K562 (cell line): ENCODE results near the gene C10orf143. TPM values are rescaled to one million over a fixed set of nuclear protein-coding genes. Genes with fewer than 3 reads are reported as not detected.

ENCODE experiments used
- ATAC-seq: fragments of 200-7000 bp; cut with Tn5 transposase; 3 replicates; pipeline ENCODE4 v1.9.1; 2020; ENCODE audit warnings: moderate library complexity
- BruUV-seq: library from RNA; stranded (reverse); fragments of 400-500 nt; replicated peaks from 2 replicates; lab custom pipeline; 2021; lab: Mats Ljungman, UMichigan
- CTCF ChIA-PET: fragments of 300-600 bp; formaldehyde crosslinking; extraction: SDS; loops from one replicate; lab custom pipeline; 2021; ENCODE audit warnings: low intra/inter-chr PET ratio; lab: Yijun Ruan, JAX
- POLR2A ChIA-PET: fragments of 300-600, 350-650 bp; sonication (Branson Sonifier 250); formaldehyde crosslinking; extraction: SDS; loops from one replicate; lab custom pipeline; 2021; ENCODE audit warnings: antibody characterized with exemption, inconsistent platforms; lab: Yijun Ruan, JAX
- DNase-seq, 4 experiments: peaks; one replicate each; pipeline versions ENCODE4 v3.0.0 to v3.0.0-alpha.2; 2011 to 2018; ENCODE audit warnings: low spot score in 3 of 4, mixed read lengths in 3 of 4; ENCODE audit errors: extremely low read depth in 1 of 4
- FAIRE-seq: peaks from 2 replicates; lab custom pipeline; 2011; peaks lifted over from hg19 to GRCh38; lab: Jason Lieb, UNC
- H2AFZ ChIP-seq: 2 replicates; pipeline ENCODE4 v1.6.0; 2011; ENCODE audit warnings: low read depth, low read length, control low read depth, inconsistent platforms
- H3K27ac ChIP-seq: fragments of 200-600 bp; 3 replicates; pipeline ENCODE4 v1.8.0; 2011; ENCODE audit warnings: low read depth, mild to moderate bottlenecking, control low read depth, inconsistent platforms, low read length, moderate library complexity, mixed read lengths; ENCODE audit errors: extremely low read depth
- H3K27me3 ChIP-seq, 2 experiments: fragments of 300-600 bp in 1 of 2; 2 replicates in 1 of 2; 3 replicates in 1 of 2; pipeline versions ENCODE4 v1.6.0 to v1.8.0; 2011; ENCODE audit warnings: inconsistent platforms in 2 of 2, low read length in 2 of 2, mild to moderate bottlenecking in 1 of 2, mixed read lengths in 1 of 2, moderate library complexity in 1 of 2; ENCODE audit not compliant: control insufficient read depth in 2 of 2, insufficient read depth in 2 of 2
- H3K36me3 ChIP-seq: fragments of 300-600 bp; 3 replicates; pipeline ENCODE4 v1.8.0; 2011; ENCODE audit warnings: mild to moderate bottlenecking, low read length, inconsistent platforms; ENCODE audit not compliant: control insufficient read depth, insufficient read depth
- H3K4me1 ChIP-seq, 2 experiments: fragments of 200-600 bp in 1 of 2; replicated peaks in 1 of 2; 2 replicates in 1 of 2; 3 replicates in 1 of 2; pipeline versions ENCODE4 v1.5.1 to v1.8.0; 2011; ENCODE audit warnings: inconsistent platforms in 2 of 2, low read length in 2 of 2, mild to moderate bottlenecking in 1 of 2, mixed read lengths in 1 of 2, moderate library complexity in 1 of 2; ENCODE audit not compliant: control insufficient read depth in 2 of 2, insufficient read depth in 2 of 2
- H3K4me2 ChIP-seq: 2 replicates; pipeline ENCODE4 v1.6.1; 2011; ENCODE audit warnings: low read length, control low read depth, inconsistent platforms, mixed read lengths; ENCODE audit not compliant: insufficient read depth
- H3K4me3 ChIP-seq: fragments of 200-600 bp; sonication (generic), shearing (Covaris generic); 2 replicates; pipeline ENCODE4 v1.5.1; 2016; ENCODE audit warnings: control low read depth, inconsistent platforms
- H3K79me2 ChIP-seq: fragments of 200-600 bp; 3 replicates; pipeline ENCODE4 v1.8.0; 2011; ENCODE audit warnings: low read length, inconsistent platforms; ENCODE audit not compliant: control insufficient read depth, insufficient read depth
- H3K9ac ChIP-seq, 2 experiments: 2 replicates each; pipeline versions ENCODE4 v1.6.0 to v1.6.1; 2011; ENCODE audit warnings: low read depth in 2 of 2, low read length in 2 of 2, control low read depth in 1 of 2, inconsistent platforms in 1 of 2, mild to moderate bottlenecking in 1 of 2, mixed read lengths in 1 of 2; ENCODE audit not compliant: insufficient read depth in 1 of 2
- H3K9me1 ChIP-seq: one replicate; pipeline ENCODE4 v1.6.0; 2011; ENCODE audit warnings: inconsistent platforms, mild to moderate bottlenecking, low read length, moderate library complexity; ENCODE audit not compliant: control insufficient read depth, insufficient read depth
- H3K9me3 ChIP-seq: replicated peaks from 2 replicates; pipeline ENCODE4 v1.5.1; 2011; ENCODE audit warnings: low read depth, low read length, inconsistent platforms; ENCODE audit not compliant: control insufficient read depth, insufficient read depth
- H4K20me1 ChIP-seq: replicated peaks from 2 replicates; pipeline ENCODE4 v1.6.1; 2011; ENCODE audit warnings: low read length, inconsistent platforms, mixed read lengths; ENCODE audit not compliant: control insufficient read depth, insufficient read depth
- MIER1 ChIP-seq: fragments of 450-650 bp; IDR thresholded peaks from 2 replicates; pipeline ENCODE4 v1.6.1; 2016; ENCODE audit warnings: antibody characterized with exemption, mild to moderate bottlenecking, low read depth
- TBP ChIP-seq: optimal IDR thresholded peaks from 2 replicates; pipeline ENCODE3; 2011; ENCODE audit warnings: low read depth, low read length, improper control_type of control experiment
- TEAD1 ChIP-seq, 2 experiments: fragments of 450-650 bp in 1 of 2; sonication (generic) in 1 of 2; formaldehyde crosslinking; IDR thresholded peaks; 2 replicates each; pipeline versions ENCODE4 v1.4.0 to v1.8.0; 2020 to 2022; ENCODE audit warnings: mild to moderate bottlenecking in 2 of 2, missing genetic modification reagents in 1 of 2
- ZNF175 ChIP-seq: fragments of 200-800 bp; sonication (Bioruptor generic); IDR thresholded peaks from 2 replicates; pipeline ENCODE4 v1.6.1; 2016; ENCODE audit warnings: low read depth, mild to moderate bottlenecking, missing genetic modification characterization, missing compliant biosample characterization
- ZNF3 ChIP-seq: fragments of 250-450 bp; sonication (Bioruptor Pico); IDR thresholded peaks from 2 replicates; pipeline ENCODE4 v1.5.0; 2021; ENCODE audit warnings: mild to moderate bottlenecking, moderate library complexity
- WGBS: fragments of 100-300 bp; shearing (Covaris generic); methylation state at CpG from one replicate; pipeline ENCODE4 v1.1.6; 2016; ENCODE audit warnings: low coverage, mixed read lengths; ENCODE audit not compliant: insufficient coverage; ENCODE audit errors: missing lambda C conversion rate; 5-methylcytosine and 5-hydroxymethylcytosine counted together
- in situ Hi-C: fragments of 300-500 bp; cut with MboI; formaldehyde crosslinking; loops from 4 replicates; pipeline ENCODE4 v1.15.0; 2018; ENCODE audit warnings: inconsistent platforms, mixed read lengths
- intact Hi-C: fragments of 100-400 bp; cut with micrococcal nuclease; formaldehyde crosslinking; loops from 2 replicates; pipeline ENCODE4 v1.14.2; 2022
- polyA plus RNA-seq, 8 experiments: library from polyadenylated mRNA; depleted of rRNA in 4 of 8; stranded (reverse) in 5 of 8; unstranded in 3 of 8; fragments of >200 nt; fragmentation: Nextera tagmentation in 2 of 8; fragmentation: Illumina TruSeq in 1 of 8; extraction: Ambion mirVana in 2 of 8; extraction: Trizol in 1 of 8; gene quantifications; 2 replicates each; pipeline versions ENCODE4 v1.2.1 to v1.2.3, GENCODE V29; 2011 to 2014; ENCODE audit warnings: inconsistent platforms in 1 of 8, missing spikeins in 1 of 8
- total RNA-seq, 7 experiments: library from RNA; depleted of rRNA in 6 of 7; stranded (reverse); fragments of >200 nt in 6 of 7; fragmentation: Illumina TruSeq in 2 of 7; extraction: Trizol in 2 of 7; gene quantifications; 2 replicates each; pipeline versions ENCODE4 v1.2.1 to v1.2.3, GENCODE V29; 2011 to 2021; ENCODE audit warnings: low replicate concordance in 1 of 7
- TF ChIP-seq, protein P1 (sequence below), 2 experiments: fragments of 450-650 bp; formaldehyde crosslinking in 1 of 2; IDR thresholded peaks; 2 replicates each; pipeline versions ENCODE4 v1.4.0 to v1.6.1; 2014 to 2020; ENCODE audit warnings: mild to moderate bottlenecking in 2 of 2, borderline replicate concordance in 1 of 2, low read depth in 1 of 2
- TF ChIP-seq, protein P2 (sequence below): fragments of 200-800 bp; sonication (Bioruptor generic); IDR thresholded peaks from 2 replicates; pipeline ENCODE4 v1.6.1; 2017; ENCODE audit warnings: missing genetic modification characterization, missing compliant biosample characterization
- TF ChIP-seq, protein P3 (sequence below): IDR thresholded peaks from 2 replicates; pipeline ENCODE4 v1.6.1; 2016; ENCODE audit warnings: missing genetic modification characterization, missing compliant biosample characterization

Gene C10orf143
- total and polyA plus RNA-seq, 9 of the 15 experiments (the other 6 are each of a cell fraction or from before 2014, with no cell fraction given) = 0.07 to 0.42 (median 0.25) TPM; not detected in 2

DNA sequence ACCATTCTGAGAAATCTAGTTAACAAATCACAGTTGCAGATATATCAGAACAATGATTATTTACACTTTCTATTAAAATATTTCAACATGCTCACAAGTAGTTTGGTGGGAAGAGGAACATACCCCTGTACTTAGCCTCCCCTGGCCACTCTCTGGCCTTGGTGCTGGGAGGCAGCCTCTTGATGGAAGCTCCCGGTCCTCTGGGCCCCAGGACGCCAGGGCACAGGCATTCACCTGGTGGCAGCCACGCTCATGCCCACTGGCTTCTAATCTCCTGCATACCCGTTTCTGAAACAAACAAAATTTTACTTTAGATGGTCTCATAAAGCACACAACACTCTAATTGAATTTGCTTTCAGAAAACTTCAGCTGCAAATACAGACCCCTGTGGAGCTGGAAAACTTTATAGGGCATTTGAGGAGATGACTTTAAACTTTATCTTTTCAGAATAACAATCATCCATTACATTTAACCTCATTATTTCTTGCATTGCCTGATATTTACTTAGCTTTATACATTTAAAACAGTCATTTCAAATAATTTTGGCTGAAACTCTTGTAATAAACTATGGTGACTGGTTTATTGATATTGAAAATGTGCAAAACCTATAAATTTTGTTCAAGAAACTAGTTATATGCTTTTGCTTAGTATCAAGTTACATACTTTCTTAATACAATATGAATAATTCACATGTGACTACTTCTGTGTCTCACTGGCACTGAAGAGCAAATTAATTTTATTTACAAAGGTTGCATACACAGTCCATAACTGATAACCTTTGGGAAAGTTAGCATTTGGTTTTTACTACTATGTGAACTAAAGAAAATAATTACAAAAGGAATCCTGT, 30.8 kb downstream of the C10orf143 start:
- H4K20me1 ChIP-seq = no peaks in the 10 kb centered on the region
- intact Hi-C loops = no loop called here
- H3K4me2 ChIP-seq = no peak overlapping the region
- ATAC-seq (no peak), FAIRE-seq (no peak), DNase-seq (no peak)
- ChIA-PET POLR2A (no interaction called here), CTCF (interaction anchor here (0.6 kb wide), 1 partner anchor 184 kb away, joined by 4 read pairs; no protein-coding TSS in a partner anchor)
- no peak overlapping the region for H2AFZ ChIP-seq
- H3K27me3 ChIP-seq = peaks cover 3 to 17% of the 10 kb centered on the region in 2 experiments; a peak in 3 of 5 replicates
- no peaks in the 10 kb centered on the region for H3K4me1 ChIP-seq
- no peak overlapping the region for H3K4me3 ChIP-seq
- in situ Hi-C loops = no loop called here
- 0% methylated on average over 3 of the region's 4 CpGs for WGBS
- no peaks in the 10 kb centered on the region for H3K79me2 ChIP-seq
- no peaks in the 10 kb centered on the region for H3K9me3 ChIP-seq
- no peak overlapping the region for H3K9ac ChIP-seq
- BruUV-seq = no TSS peak
- no peaks in the 10 kb centered on the region for H3K36me3 ChIP-seq
- H3K9me1 ChIP-seq = no peaks in the 10 kb centered on the region
- H3K27ac ChIP-seq = no peak overlapping the region
- TF ChIP-seq ZNF175 (no peak), TBP (no peak), ZNF3 (CRISPR knock-in tag) (no peak), MIER1 (no peak), TEAD1 (CRISPR knock-in tag; IDR thresholded peaks at IDR 0.05) (no peak)
- TF ChIP-seq, protein P1, sequence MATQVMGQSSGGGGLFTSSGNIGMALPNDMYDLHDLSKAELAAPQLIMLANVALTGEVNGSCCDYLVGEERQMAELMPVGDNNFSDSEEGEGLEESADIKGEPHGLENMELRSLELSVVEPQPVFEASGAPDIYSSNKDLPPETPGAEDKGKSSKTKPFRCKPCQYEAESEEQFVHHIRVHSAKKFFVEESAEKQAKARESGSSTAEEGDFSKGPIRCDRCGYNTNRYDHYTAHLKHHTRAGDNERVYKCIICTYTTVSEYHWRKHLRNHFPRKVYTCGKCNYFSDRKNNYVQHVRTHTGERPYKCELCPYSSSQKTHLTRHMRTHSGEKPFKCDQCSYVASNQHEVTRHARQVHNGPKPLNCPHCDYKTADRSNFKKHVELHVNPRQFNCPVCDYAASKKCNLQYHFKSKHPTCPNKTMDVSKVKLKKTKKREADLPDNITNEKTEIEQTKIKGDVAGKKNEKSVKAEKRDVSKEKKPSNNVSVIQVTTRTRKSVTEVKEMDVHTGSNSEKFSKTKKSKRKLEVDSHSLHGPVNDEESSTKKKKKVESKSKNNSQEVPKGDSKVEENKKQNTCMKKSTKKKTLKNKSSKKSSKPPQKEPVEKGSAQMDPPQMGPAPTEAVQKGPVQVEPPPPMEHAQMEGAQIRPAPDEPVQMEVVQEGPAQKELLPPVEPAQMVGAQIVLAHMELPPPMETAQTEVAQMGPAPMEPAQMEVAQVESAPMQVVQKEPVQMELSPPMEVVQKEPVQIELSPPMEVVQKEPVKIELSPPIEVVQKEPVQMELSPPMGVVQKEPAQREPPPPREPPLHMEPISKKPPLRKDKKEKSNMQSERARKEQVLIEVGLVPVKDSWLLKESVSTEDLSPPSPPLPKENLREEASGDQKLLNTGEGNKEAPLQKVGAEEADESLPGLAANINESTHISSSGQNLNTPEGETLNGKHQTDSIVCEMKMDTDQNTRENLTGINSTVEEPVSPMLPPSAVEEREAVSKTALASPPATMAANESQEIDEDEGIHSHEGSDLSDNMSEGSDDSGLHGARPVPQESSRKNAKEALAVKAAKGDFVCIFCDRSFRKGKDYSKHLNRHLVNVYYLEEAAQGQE (IDR thresholded peaks at IDR 0.05; ENCODE audit: borderline replicate concordance) = no peak
- TF ChIP-seq, protein P1 (CRISPR knock-in tag; IDR thresholded peaks at IDR 0.05; ENCODE audit: low read depth) = no peak
- TF ChIP-seq, protein P2, sequence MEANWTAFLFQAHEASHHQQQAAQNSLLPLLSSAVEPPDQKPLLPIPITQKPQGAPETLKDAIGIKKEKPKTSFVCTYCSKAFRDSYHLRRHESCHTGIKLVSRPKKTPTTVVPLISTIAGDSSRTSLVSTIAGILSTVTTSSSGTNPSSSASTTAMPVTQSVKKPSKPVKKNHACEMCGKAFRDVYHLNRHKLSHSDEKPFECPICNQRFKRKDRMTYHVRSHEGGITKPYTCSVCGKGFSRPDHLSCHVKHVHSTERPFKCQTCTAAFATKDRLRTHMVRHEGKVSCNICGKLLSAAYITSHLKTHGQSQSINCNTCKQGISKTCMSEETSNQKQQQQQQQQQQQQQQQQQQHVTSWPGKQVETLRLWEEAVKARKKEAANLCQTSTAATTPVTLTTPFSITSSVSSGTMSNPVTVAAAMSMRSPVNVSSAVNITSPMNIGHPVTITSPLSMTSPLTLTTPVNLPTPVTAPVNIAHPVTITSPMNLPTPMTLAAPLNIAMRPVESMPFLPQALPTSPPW (CRISPR knock-in tag) = no peak
- TF ChIP-seq, protein P3, sequence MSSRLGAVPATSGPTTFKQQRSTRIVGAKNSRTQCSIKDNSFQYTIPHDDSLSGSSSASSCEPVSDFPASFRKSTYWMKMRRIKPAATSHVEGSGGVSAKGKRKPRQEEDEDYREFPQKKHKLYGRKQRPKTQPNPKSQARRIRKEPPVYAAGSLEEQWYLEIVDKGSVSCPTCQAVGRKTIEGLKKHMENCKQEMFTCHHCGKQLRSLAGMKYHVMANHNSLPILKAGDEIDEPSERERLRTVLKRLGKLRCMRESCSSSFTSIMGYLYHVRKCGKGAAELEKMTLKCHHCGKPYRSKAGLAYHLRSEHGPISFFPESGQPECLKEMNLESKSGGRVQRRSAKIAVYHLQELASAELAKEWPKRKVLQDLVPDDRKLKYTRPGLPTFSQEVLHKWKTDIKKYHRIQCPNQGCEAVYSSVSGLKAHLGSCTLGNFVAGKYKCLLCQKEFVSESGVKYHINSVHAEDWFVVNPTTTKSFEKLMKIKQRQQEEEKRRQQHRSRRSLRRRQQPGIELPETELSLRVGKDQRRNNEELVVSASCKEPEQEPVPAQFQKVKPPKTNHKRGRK (tag) = no peak
